B cell (primary cell): Measurements from ENCODE around the gene EYS. TPM values are rescaled to one million over a fixed set of nuclear protein-coding genes. Genes with fewer than 3 reads are reported as not detected.

Experiments used
- ATAC-seq: fragments of 200-7000 bp; cut with Tn5 transposase; one replicate; pipeline ENCODE4 v1.10.0; 2021; ENCODE audit warnings: low read depth, mild to moderate bottlenecking, moderate number of reproducible peaks, moderate library complexity
- CTCF ChIA-PET: fragments of 350-600 bp; sonication (Branson Sonifier 250); formaldehyde crosslinking; loops from one replicate; lab custom pipeline; 2021; ENCODE audit warnings: antibody characterized with exemption, inconsistent platforms; lab: Charles Lee
- POLR2A ChIA-PET: fragments of 350-600 bp; sonication (Branson Sonifier 250); formaldehyde crosslinking; loops from one replicate; lab custom pipeline; 2021; ENCODE audit warnings: antibody characterized with exemption; lab: Charles Lee
- DNase-seq: peaks from one replicate; pipeline ENCODE4 v3.0.0; 2013
- H2AFZ ChIP-seq: 2 replicates; pipeline ENCODE4 v1.6.1; 2012; ENCODE audit warnings: mild to moderate bottlenecking, low read depth, low read length; ENCODE audit not compliant: insufficient read depth, poor library complexity, severe bottlenecking
- H3K27ac ChIP-seq, 2 donors: 1 replicate in 1 of 2; 2 replicates in 1 of 2; pipeline ENCODE4 v1.5.1; 2012 to 2013; ENCODE audit warnings: low read length in 2 of 2, mild to moderate bottlenecking in 2 of 2, moderate library complexity in 1 of 2
- H3K27me3 ChIP-seq, 4 experiments: fragments of 200-600 bp in 1 of 4; sonication (generic) in 1 of 4; replicated peaks in 1 of 4; 1 replicate in 2 of 4; 2 replicates in 2 of 4; pipeline versions ENCODE4 v1.6.1 to v1.7.0; 2013 to 2016; ENCODE audit warnings: low read length in 3 of 4, mild to moderate bottlenecking in 2 of 4, mixed read lengths in 1 of 4, moderate library complexity in 1 of 4; ENCODE audit not compliant: insufficient read depth in 4 of 4, control insufficient read depth in 3 of 4; ENCODE audit errors: control extremely low read depth in 1 of 4
- H3K36me3 ChIP-seq, 2 experiments: replicated peaks in 1 of 2; 1 replicate in 1 of 2; 2 replicates in 1 of 2; pipeline versions ENCODE4 v1.6.1 to v1.7.1; 2013; ENCODE audit warnings: low read length in 1 of 2; ENCODE audit not compliant: insufficient read depth in 2 of 2, control insufficient read depth in 1 of 2; ENCODE audit errors: control extremely low read depth in 1 of 2, extremely low read depth in 1 of 2
- H3K4me1 ChIP-seq, 2 donors: fragments of 200-600 bp in 1 of 2; sonication (generic) in 1 of 2; 1 replicate in 1 of 2; 2 replicates in 1 of 2; pipeline versions ENCODE4 v1.5.1 to v1.6.1; 2013 to 2017; ENCODE audit warnings: low read length in 2 of 2; ENCODE audit not compliant: control insufficient read depth in 2 of 2, insufficient read depth in 2 of 2
- H3K4me2 ChIP-seq: replicated peaks from 2 replicates; pipeline ENCODE3; 2012; ENCODE audit warnings: mild to moderate bottlenecking, low read depth, low read length; ENCODE audit not compliant: poor library complexity, severe bottlenecking
- H3K4me3 ChIP-seq, 5 experiments: fragments of 200-600 bp in 1 of 5; sonication (generic) in 1 of 5; 1 replicate in 3 of 5; 2 replicates in 2 of 5; pipeline versions ENCODE4 v1.5.1 to v1.7.0; 2011 to 2016; ENCODE audit warnings: low read length in 4 of 5, mild to moderate bottlenecking in 4 of 5, low read depth in 2 of 5, control low read depth in 1 of 5, moderate library complexity in 1 of 5; ENCODE audit not compliant: insufficient read depth in 1 of 5; ENCODE audit errors: control extremely low read depth in 1 of 5, extremely low read depth in 1 of 5
- H3K79me2 ChIP-seq: fragments of 200-600 bp; sonication (generic); one replicate; pipeline ENCODE4 v1.6.0; 2016; ENCODE audit warnings: low read length; ENCODE audit not compliant: control insufficient read depth, insufficient read depth
- H3K9ac ChIP-seq: fragments of 200-600 bp; sonication (generic); 2 replicates; pipeline ENCODE4 v1.6.1; 2017; ENCODE audit warnings: mild to moderate bottlenecking, low read length, moderate library complexity
- H3K9me3 ChIP-seq, 3 donors: one replicate each; pipeline versions ENCODE4 v1.6.1 to v1.7.1; 2013; ENCODE audit warnings: low read length in 2 of 3; ENCODE audit not compliant: control insufficient read depth in 2 of 3, insufficient read depth in 1 of 3; ENCODE audit errors: control extremely low read depth in 1 of 3
- H4K20me1 ChIP-seq: 2 replicates; pipeline ENCODE4 v1.6.0; 2012; ENCODE audit warnings: mild to moderate bottlenecking, low read length; ENCODE audit not compliant: insufficient read depth, control insufficient read depth, poor library complexity, severe bottlenecking
- H3K27ac Mint-ChIP-seq: one replicate; pipeline ENCODE4 v1.8.0; 2021; ENCODE audit warnings: mixed read lengths
- H3K27me3 Mint-ChIP-seq: one replicate; pipeline ENCODE4 v1.8.0; 2021; ENCODE audit warnings: mixed read lengths
- H3K4me1 Mint-ChIP-seq: one replicate; pipeline ENCODE4 v1.8.0; 2021; ENCODE audit warnings: mixed read lengths
- H3K4me3 Mint-ChIP-seq: one replicate; pipeline ENCODE4 v1.8.0; 2021; ENCODE audit warnings: mixed read lengths
- H3K9me3 Mint-ChIP-seq: one replicate; pipeline ENCODE4 v1.8.0; 2022; ENCODE audit warnings: mixed read lengths; ENCODE audit not compliant: insufficient read depth
- EZH2 ChIP-seq: IDR thresholded peaks from 2 replicates; pipeline ENCODE4 v1.6.1; 2012; ENCODE audit warnings: borderline replicate concordance, low read depth, mild to moderate bottlenecking, moderate library complexity, low read length; ENCODE audit not compliant: insufficient read depth, poor library complexity, severe bottlenecking
- WGBS: methylation state at CpG from one replicate; pipeline ENCODE4 v1.1.5; 2013; ENCODE audit warnings: missing lambda C conversion rate; ENCODE audit not compliant: insufficient coverage; 5-methylcytosine and 5-hydroxymethylcytosine counted together
- intact Hi-C: fragments of 100-400 bp; cut with micrococcal nuclease; formaldehyde crosslinking; loops from one replicate; pipeline ENCODE4 v1.10.0; 2022
- polyA plus RNA-seq: library from polyadenylated mRNA; depleted of rRNA; stranded (reverse); fragments of >200 nt; gene quantifications from 2 replicates; pipeline ENCODE4 v1.2.3, GENCODE V29; 2012
- total RNA-seq, 2 donors: library from RNA; stranded (reverse); fragments of 120-200 nt in 1 of 2; gene quantifications; 1 replicate in 1 of 2; 2 replicates in 1 of 2; pipeline versions ENCODE4 v1.2.3 to v1.2.4, GENCODE V29; 2013 to 2022
- TF ChIP-seq, protein P1 (sequence below): fragments of 200-600 bp; IDR thresholded peaks from one replicate; pipeline ENCODE4 v1.8.0; 2022; ENCODE audit warnings: antibody characterized with exemption, mild to moderate bottlenecking

The EYS gene
- total and polyA plus RNA-seq, 2 donors (not counting 1 experiment from before 2014, with no cell fraction given), result not detected

DNA sequence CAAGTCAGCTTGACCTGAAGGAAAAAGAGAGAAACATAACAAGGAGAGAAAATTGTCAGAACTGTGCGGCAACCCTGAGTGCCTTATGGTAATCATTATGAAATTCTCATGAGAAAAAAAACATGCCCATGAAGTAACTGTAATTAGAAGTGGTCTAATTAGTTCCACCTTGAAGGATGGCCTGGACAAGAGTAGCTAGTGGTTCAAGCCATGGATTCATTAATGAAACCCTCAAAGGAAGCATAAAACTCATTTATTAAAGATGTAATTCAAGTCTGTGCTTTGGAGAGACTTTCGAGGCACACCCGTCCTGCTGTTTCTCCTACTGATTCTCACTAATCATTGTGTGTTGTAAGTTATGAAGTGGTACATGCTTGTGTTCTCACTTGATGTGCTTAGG is 1911.2 kb downstream of the EYS start:
- intact Hi-C loops, result no loop called here
- ChIA-PET POLR2A (no interaction called here), CTCF (no interaction called here)
- no peaks in the 10 kb centered on the region for H3K4me1 Mint-ChIP-seq
- no peaks in the 10 kb centered on the region for H3K9me3 Mint-ChIP-seq
- ATAC-seq, result no peak
- Histone ChIP-seq H3K9me3 (no peaks in the 10 kb centered on the region), H3K27me3 (peaks cover 0 to 4% (median 0%) of the 10 kb centered on the region in 4 experiments), H3K4me3 (no peak overlapping the region), H3K36me3 (no peaks in the 10 kb centered on the region), H2AFZ (no peak overlapping the region), H3K4me1 (no peaks in the 10 kb centered on the region), H3K4me2 (no peak overlapping the region), H3K9ac (no peak overlapping the region), H3K27ac (no peak overlapping the region), H3K79me2 (no peaks in the 10 kb centered on the region), H4K20me1 (no peaks in the 10 kb centered on the region)
- H3K27ac Mint-ChIP-seq, result no peak overlapping the region
- 100% methylated on average over 1 of the region's 3 CpGs for WGBS
- DNase-seq, result no peak
- TF ChIP-seq, protein P1, sequence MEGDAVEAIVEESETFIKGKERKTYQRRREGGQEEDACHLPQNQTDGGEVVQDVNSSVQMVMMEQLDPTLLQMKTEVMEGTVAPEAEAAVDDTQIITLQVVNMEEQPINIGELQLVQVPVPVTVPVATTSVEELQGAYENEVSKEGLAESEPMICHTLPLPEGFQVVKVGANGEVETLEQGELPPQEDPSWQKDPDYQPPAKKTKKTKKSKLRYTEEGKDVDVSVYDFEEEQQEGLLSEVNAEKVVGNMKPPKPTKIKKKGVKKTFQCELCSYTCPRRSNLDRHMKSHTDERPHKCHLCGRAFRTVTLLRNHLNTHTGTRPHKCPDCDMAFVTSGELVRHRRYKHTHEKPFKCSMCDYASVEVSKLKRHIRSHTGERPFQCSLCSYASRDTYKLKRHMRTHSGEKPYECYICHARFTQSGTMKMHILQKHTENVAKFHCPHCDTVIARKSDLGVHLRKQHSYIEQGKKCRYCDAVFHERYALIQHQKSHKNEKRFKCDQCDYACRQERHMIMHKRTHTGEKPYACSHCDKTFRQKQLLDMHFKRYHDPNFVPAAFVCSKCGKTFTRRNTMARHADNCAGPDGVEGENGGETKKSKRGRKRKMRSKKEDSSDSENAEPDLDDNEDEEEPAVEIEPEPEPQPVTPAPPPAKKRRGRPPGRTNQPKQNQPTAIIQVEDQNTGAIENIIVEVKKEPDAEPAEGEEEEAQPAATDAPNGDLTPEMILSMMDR, result no peak
- no peak for TF ChIP-seq EZH2
- H3K4me3 Mint-ChIP-seq, result no peak overlapping the region
- peaks cover 14% of the 10 kb centered on the region for H3K27me3 Mint-ChIP-seq

DNA sequence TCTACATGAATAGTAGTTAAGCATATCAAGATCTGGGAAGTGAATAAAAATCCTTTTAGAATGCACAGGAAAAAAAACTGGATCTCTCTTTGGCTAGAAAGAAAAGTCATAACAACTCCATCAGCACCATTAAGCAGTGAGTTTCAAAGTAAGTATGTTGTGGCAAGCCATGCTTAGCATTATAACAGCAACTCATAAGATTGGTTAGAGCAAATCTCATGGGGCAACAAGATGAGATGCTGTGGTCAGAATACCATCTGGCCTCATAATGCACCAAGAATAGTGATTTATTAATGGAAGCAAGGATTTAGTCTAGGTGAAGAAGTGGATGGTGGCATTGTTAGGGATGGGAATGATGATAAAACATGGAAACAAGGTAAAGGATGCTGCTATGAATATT is 1912.0 kb downstream of the EYS start:
- POLR2A ChIA-PET, result no interaction called here
- peaks cover 14% of the 10 kb centered on the region for H3K27me3 Mint-ChIP-seq
- Histone ChIP-seq H3K79me2 (no peaks in the 10 kb centered on the region), H3K36me3 (no peaks in the 10 kb centered on the region), H3K9me3 (no peaks in the 10 kb centered on the region), H3K9ac (no peak overlapping the region), H3K27me3 (peaks cover 0 to 4% (median 0%) of the 10 kb centered on the region in 4 experiments), H4K20me1 (no peaks in the 10 kb centered on the region), H2AFZ (no peak overlapping the region), H3K4me3 (no peak overlapping the region), H3K4me1 (no peaks in the 10 kb centered on the region), H3K4me2 (no peak overlapping the region), H3K27ac (no peak overlapping the region)
- CTCF ChIA-PET, result no interaction called here
- TF ChIP-seq EZH2, result no peak
- TF ChIP-seq, protein P1, result no peak
- ATAC-seq, result no peak
- DNase-seq, result no peak
- no peaks in the 10 kb centered on the region for H3K9me3 Mint-ChIP-seq
- no peak overlapping the region for H3K27ac Mint-ChIP-seq
- no peak overlapping the region for H3K4me3 Mint-ChIP-seq
- intact Hi-C loops, result no loop called here
- no peaks in the 10 kb centered on the region for H3K4me1 Mint-ChIP-seq
